ENCODE data around the gene ELOVL6. TPM values are rescaled to one million over a fixed set of nuclear protein-coding genes. Genes with fewer than 3 reads are reported as not detected.
A peak's percentile ranks its signal among the peaks of the same experiment; 100 is the strongest.
"Not testable (repeated sequence)": the region's sequence is repeated elsewhere in the genome, so short reads cannot be mapped to it uniquely, and the experiment has no call there.

The ELOVL6 gene
- total RNA-seq, 1 donor from 2014 or later: 27.7 TPM

DNA sequence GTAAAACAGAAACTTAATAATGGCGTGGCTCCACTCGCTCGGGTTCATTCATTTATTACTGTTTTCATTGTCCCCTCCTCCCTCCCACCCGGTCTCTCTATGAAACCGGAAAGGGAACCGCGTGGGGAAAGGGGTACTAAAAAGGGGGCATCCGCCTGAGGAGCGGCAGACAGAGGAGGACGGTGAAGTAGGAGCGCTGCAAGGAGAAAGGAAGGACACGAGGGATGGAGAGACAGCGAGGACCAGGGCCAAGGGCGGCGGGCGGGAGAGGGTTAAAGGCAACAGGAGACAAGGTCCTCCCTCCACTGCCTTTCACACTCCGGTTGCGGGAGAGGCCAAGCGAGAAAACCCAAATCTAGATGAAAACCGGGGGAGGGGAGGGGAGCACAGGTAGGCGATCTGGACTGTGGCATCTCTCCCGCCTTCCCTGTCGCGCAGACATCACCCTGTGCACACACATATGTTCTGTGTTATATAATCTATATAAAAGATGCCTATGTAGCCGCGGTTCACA, 829 bp downstream of the ELOVL6 start:
- DNase-seq (ENCODE audit: low spot score in 2 of 2) (peak; percentile 47 to 57), FAIRE-seq (no peak)

DNA sequence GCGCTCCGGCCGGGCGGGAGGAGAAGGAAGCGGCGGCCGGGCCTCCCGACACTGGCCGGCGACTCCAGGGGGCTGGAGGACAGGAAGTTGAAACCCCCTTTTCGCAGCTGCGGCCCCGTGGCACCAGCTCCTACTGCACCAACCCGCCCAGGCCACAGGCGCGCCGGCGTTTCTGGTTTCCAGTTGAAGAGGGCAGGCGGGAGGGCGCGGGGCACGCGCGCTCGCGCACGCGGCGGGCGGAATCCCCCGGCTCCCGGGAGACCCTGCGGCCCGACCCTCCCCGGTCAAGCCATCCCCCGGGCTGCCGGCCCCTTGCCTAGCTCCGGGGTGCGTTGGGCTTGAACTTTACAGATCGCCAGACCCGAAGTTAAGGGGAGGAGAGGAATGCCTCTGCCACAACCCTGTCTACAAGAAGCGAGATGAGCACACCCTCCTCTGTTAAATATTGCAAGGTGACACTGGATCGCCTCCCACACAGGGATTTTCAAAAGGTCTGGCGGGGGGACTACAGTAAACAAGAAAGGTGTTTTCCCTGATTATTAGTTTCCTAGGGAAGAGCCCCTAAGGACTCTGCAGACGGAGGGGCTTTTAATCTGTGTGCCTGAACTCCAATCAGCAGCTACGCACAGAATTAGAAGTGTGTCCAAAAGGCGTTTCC, 1.4 kb downstream of the ELOVL6 start:
- no peak for FAIRE-seq

DNA sequence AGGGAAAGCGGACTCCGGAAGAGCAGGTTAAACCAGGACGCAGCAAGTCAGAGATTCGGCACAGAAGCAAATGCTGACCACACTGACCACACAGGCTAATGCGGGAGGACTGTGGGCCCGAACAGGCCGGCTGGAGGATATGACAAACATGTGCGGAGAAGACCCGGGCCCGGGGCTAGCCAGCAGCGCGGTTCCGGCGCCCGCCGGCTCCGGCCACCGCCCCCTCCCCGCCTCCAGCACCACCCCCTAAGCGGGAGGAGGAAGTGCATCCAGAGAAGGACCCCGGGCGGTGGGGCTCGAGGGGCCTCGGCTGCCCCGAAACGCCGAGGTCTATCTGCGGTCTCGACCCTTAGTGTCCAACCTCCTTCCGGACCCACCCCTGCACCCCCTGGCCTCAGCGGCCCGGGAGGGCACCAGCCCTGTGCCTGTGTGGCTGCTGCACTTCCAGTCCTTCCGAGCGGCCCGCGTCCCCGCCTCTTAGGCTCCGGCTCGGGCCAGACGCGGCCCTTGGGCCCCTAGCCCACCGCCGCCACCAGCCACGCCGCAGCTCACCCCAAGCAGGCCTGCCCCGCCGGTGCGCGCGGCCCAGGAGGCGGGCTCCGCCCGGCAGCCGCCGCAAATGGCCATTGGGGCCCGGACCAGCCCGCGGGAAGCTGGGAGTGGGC, 2.1 kb downstream of the ELOVL6 start:
- FAIRE-seq (no peak), DNase-seq (ENCODE audit: low spot score in 2 of 2) (peak; percentile 33 to 64)

More for the DNA sequence above, 1.4 kb downstream of the ELOVL6 start:
- peak; percentile 36 to 65 for DNase-seq (ENCODE audit: low spot score in 2 of 2)

DNA sequence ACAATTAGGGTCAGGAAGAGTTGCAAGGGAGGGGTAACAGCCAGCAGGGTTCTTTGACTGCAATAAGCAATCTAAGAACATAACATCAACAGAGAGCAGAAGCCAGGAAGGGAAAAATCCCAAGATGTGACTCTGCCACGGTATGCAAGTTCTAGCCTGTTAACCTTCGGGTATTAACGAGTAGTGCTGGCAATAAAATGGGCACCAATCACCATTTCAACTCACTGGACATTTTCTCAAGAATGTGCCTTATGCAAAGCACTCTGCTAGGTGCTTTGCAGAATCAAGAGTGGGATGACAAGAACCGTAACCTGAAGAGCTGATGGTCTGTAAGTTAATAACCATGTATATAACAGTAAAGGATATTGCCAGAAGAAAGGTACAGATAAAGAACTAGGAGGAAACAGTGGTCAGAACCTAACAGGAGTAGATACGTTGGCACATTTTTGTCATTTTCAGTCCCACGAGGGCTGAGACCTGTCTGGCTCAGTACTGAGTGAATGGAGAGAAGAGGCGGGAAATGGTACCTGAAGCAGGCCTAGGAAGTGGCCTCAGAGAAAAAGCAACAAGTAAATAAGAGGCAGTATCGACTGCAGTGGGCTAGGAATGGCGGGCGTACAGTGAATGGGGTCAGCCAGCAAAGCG, 2.7 kb downstream of the ELOVL6 start:
- DNase-seq (ENCODE audit: low spot score in 2 of 2) (peak in 1 of 2 donors; percentile 15), FAIRE-seq (no peak)

DNA sequence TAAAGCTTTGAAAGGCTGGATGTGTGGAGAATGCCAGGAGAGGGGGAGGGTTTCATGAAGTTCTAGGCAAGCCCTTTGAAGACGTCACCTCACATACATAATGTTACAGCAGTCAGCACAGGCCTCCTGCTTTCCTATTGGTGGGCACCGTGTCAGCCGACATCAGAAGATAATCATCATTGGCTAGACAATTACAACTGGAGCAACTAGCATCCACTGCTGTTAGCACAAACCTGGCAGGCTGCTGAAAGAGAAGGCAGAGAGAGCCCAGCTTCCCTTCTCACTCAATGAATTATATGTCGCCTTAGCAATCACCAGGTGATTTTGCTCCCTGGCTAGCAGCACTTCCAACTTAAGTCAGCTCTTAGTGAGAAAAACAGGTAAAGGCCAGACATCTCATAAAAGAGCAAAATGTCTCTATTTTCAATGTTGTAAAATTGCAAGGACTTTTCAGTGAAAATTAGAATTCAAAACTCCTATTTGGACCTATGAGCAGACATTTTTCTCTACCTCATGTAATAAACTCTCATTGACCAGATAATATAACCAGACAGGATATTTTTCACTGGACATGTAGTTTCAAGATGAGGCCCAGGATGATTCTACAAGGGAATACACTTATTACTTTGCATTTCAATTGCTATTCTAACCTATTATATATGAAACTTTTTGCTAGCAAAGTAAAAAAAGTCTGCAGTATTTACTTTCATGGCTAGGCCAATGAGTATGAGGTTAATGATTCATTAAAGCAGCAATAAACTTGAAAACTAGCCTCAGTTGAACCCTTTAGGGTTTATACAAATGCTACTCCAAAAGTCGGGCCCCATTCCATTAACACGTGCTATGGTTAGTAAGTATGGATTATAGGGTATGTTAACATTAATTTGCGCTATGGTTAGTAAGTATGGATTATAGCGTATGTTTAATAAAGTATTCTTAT, 4.3 kb downstream of the ELOVL6 start:
- peak; percentile 68 to 73 for DNase-seq (ENCODE audit: low spot score in 2 of 2)
- no peak for FAIRE-seq

DNA sequence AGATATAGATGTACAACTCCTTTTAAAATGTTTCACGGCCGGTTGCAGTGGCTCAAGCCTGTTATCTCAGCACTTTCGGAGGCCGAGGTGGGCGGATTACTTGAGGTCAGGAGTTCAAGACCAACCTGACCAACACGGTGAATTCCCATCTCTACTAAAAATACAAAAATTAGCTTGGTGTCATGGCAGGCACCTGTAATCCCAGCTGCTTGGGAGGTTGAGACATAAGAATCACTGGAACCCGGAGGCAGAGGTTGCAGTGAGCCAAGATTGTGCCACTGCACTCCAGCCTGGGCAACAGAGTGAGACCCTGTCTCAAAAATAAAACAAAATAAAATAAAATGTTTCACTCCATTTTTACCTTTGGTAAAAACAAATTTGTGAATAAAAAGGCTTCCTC, 5.1 kb downstream of the ELOVL6 start:
- not testable (repeated sequence) for FAIRE-seq; DNase-seq (ENCODE audit: low spot score in 2 of 2)

DNA sequence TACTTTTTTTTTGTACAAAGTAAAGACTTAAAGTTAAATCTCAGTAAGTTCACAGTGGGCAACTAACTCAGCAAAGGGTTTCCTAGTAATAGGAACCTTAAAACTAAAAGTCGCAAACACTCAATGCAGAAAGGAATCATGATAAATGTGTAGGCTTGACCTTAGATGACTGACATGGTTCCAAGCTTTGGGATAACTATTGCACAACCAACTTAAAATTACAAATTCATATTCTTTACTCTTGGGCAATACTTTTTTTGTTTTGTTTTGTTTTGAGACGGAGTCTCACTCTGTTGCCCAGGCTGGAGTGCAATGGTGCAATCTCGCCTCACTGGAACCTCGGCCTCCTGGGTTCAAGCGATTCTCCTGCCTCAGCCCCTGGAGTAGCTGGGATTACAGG, 8.2 kb downstream of the ELOVL6 start:
- DNase-seq (ENCODE audit: low spot score in 2 of 2) (no peak), FAIRE-seq (no peak)

DNA sequence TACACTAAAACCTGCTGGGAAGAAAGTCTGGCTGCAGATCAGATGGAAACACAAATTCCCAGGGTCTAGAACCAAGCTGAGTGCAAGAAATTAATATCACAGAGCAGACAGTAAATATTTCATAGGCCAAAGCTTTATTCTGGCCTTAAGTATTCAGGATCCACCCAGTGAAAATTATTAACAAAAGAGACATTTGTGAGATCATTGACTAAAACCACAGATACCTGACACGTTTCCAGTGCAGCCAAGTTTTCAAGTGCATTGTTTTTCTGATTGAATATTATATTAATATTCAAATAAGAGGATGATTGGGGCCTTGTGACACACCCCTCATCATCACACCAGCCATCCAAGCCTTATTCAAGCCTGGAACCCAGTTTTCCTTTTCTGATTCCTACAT, 10.3 kb downstream of the ELOVL6 start:
- FAIRE-seq (no peak), DNase-seq (ENCODE audit: low spot score in 2 of 2) (no peak)

DNA sequence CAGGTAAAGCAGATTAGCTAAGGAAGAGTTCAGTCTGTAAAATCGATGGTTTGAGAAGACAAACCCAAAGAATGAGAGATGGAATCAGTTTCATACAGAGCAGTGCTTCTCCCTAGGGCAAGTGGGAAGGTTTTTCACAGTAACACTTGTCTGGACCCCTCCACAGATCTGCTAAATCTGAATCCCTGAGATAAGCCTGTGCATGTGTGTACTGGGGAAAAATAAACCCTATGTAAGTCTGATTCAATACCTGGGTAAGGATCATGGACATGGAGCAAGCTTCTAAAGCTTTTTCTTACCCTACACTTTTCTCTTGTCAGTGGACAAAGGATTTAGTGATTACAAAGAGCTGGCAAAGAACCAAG, 13.6 kb downstream of the ELOVL6 start:
- DNase-seq (ENCODE audit: low spot score in 2 of 2) (no peak), FAIRE-seq (no peak)

DNA sequence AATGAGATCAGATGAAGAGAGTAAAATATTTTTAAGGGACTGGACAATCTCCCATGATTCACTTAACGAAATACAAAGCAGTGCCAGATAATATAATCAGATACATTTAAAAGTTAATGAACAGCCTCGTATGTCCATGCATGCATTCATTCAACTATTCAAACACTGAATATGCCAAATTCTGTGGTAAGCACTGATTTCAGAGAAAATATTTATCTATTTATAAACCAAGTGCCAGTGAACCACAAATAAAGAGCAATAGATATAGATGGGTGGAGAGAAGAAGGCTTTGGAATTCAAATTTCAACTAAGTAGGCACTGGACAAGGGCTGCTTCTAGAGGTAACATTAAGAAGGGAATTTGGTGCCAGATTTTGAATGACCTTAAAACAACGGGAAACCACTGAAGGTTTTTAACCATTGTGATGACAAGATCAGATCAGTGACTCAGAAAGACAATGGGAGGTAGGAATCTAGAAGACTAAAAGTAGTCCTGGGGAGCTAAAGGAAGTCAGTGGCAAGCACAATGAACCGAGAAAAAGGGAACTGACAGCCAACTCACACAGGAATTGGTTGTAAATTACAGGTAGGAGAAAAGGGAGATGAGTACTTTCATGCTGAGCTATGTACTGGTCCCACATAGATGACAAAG, 14.2 kb downstream of the ELOVL6 start:
- FAIRE-seq (no peak), DNase-seq (ENCODE audit: low spot score in 2 of 2) (no peak)

DNA sequence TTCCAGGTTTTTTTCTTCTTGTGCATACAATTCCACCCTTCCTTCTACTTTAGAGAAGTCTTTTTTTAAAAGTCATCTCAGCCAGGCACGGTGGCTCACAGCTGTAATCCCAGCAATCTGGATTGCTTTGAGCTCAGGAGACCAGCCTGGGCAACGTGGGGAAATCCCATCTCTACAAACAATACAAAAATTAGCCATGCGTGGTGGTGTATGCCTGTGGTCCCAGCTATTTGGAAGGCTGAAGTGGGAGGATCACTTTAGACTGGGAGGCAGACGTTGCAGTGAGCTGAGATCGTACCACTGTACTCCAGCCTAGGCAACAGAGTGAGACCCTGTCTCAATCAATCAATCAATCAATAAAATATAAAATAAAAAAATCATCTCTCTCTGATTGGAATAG, 14.8 kb downstream of the ELOVL6 start:
- FAIRE-seq: no peak

DNA sequence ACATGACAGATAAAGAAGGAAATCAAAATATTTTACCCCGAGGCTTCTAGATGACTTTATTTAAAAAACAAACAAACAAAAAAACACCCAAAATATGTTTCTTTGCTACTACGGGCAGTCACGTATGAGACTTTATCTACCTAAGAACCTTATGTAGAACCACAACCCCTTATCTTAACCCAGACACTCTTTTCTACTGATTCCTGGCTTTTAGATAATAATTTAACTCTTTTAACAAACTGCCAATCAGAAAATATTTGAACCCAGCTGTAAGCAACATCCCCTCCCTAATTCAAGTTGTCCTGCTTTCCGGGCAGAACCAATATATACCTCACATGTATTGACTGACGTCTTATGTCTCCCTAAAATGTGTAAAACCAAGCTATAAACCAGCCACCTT, 15.4 kb downstream of the ELOVL6 start:
- FAIRE-seq (no peak), DNase-seq (ENCODE audit: low spot score in 2 of 2) (no peak)

More for the DNA sequence above, 14.8 kb downstream of the ELOVL6 start:
- DNase-seq (ENCODE audit: low spot score in 2 of 2): no peak

DNA sequence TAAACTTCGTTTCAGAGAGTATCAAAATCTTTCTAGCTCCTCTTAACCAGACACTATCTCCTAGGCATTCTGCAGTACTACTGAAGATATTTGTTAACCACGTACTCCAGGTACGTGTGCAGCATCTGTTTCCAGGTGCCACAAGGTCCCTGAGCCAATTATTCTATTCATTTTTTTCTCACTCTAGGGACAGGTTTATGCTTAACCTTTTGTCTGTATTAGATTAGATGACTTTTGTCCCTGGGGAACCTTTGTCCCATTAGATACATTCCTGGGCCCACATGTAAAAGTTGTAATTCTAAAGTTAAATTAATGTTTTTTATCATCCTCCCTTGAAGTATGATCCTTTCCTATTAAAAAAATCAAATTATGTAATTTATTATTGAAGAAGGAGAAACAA, 16.5 kb downstream of the ELOVL6 start:
- DNase-seq (ENCODE audit: low spot score in 2 of 2): no peak
- no peak for FAIRE-seq

DNA sequence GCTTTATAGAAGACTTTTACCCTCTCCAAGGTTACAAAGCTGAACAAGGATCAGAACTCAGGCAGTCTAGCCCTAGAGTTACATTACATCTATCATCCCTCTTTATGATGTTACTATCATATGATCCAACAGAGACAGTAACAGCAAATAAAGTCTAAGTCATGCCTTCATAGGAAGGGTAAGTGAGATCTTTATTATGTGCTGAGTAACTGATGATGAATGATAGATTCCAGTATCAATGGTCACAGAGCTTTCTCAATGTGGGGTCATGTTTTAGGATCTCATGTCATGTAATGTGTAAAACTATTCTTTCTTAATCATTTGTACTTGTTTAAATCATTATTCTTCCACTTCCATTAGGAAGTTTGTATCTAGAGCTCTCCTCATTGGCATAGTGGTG, 22.8 kb downstream of the ELOVL6 start:
- DNase-seq (ENCODE audit: low spot score in 2 of 2): no peak
- no peak for FAIRE-seq

DNA sequence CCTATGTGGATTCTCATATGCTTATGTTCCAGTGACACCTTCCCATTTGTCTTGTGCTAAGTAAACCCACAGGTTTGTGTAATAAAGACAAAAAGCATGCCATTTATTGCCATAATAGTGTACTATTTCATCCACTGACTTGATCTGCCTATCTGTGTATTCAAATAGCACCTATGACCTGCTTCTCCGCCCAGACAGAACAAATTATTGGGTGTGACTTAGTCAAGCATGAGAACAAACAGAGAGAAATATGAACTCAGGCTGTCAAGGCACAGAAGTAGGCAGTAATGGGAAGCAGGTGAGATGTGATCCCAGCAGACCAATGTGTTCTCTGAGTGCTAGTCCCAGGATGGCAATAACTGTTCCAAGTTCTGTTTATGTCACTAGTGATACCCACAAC, 25.4 kb downstream of the ELOVL6 start:
- FAIRE-seq (no peak), DNase-seq (ENCODE audit: low spot score in 2 of 2) (no peak)

DNA sequence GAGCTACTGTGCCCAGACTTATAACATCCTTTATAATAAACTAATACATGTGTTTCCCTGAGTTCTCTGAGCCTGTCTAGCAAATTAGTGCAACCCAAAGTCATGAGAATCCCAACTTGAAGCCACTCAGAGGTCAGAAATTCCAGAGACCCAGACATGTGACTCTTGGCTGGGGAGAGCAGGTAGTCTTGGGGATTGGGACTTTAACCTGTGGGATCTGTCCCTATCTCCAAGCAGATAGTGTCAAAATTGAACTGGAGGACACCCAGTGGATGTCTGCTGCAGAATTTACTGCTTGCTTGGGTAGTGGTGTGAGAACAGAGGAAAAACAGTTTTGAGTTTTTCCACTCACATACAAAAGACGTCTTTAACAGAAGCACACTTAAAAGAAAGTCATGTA, 26.4 kb downstream of the ELOVL6 start:
- DNase-seq (ENCODE audit: low spot score in 2 of 2) (no peak), FAIRE-seq (no peak)

DNA sequence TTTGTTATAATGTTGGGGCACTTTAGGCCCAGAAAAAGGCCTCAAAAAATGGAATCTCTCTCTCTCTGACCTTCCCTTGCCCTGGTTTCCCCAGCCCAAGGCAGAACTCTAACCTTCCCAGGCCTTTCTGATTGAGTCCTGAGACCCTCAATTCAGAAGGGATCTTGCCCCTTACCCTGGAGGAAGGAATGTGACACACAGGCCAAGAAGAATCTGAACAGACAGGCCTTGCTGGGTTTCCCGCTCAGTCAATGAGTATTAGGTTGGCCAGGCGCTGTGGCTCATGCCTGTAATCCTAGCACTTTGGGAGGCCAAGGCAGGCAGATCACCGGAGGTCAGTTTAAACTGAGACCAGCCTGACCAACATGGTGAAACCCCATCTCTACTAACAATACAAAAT, 27.6 kb downstream of the ELOVL6 start:
- FAIRE-seq: no peak

DNA sequence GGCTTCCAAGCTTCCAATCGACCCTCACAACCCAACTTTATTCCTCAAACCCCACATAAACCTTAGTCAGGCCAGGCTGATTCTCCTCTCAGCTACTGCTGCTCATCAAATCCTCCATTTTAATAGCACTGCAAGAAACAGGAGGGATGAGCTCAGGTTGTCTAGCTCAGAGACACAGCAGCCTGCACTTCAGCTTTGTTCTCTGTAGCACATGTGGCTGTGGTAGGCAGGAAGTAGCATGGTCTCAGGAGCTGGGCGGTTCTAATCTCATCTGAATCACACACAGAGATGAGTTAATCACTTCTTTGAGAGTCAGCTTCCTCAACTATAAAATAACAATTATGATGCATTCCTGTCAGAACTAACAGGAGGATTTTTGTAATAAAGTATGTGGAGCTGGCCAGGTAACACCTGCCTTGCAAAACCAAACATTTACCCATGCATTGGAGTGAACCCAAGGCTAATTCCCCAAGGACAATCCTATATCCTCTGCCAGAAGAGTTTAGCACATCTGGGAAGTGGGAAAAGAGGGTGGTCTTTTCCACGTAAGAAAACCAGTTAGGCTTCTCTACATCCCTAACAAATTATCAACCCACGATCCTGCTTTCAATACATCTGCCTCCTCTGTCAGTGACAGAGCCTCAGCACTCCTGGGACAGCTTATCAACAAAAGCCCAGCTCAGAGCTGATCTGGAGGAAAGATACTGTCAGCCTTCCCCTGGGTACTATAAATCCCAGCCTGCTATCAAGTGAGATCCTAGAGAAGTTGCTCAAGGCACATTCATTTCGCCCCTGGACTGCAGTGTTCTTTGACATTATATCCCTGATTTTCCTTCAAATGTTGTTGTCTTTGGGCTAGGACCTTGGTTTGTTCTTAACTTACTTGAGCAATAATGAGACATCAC, 32.8 kb downstream of the ELOVL6 start:
- FAIRE-seq (no peak), DNase-seq (ENCODE audit: low spot score in 2 of 2) (no peak)

More for the DNA sequence above, 27.6 kb downstream of the ELOVL6 start:
- no peak for DNase-seq (ENCODE audit: low spot score in 2 of 2)

DNA sequence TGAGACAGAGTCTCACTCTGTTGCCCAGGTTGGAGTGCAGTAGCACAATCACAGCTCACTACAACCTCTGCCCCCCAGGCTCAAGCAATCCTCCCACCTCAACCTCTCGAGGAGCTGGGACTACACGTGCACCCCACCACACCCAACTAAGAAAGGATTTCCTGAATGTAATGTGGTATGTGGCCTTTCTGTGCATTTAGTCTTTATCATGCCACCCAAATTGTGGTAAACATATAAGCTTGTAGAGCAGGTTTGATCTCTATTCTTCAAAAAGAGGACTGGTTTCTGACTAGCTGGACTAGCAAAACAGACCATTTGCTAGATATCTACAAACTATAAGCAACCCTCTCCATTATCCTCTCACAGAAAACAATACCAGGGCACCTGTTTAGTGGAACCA, 33.6 kb downstream of the ELOVL6 start:
- no peak for FAIRE-seq
- no peak for DNase-seq (ENCODE audit: low spot score in 2 of 2)

Data from frontal cortex (tissue), 4 donors.